MM.1S (cell line): ENCODE data around the gene USP10.

ENCODE experiments used
- DNase-seq: peaks from one replicate; pipeline ENCODE4 v3.0.0-alpha.2; 2015
- H2AFZ ChIP-seq: fragments of 300-600 bp; sonication (generic); 2 replicates; pipeline ENCODE4 v1.6.0; 2016; ENCODE audit warnings: antibody characterized with exemption, low read length
- H3F3A ChIP-seq: fragments of 300-600 bp; sonication (generic); 2 replicates; pipeline ENCODE4 v1.6.1; 2016; ENCODE audit warnings: mild to moderate bottlenecking, antibody characterized with exemption, low read length, moderate library complexity, mixed read lengths; ENCODE audit not compliant: insufficient read depth
- H3K27ac ChIP-seq: fragments of 300-600 bp; sonication (generic); 2 replicates; pipeline ENCODE4 v1.5.1; 2016; ENCODE audit warnings: mild to moderate bottlenecking, low read length
- H3K27me3 ChIP-seq: fragments of 300-600 bp; sonication (generic); replicated peaks from 2 replicates; pipeline ENCODE4 v1.6.0; 2016; ENCODE audit warnings: low read length; ENCODE audit not compliant: insufficient read depth
- H3K36me3 ChIP-seq: fragments of 300-600 bp; sonication (generic); replicated peaks from 2 replicates; pipeline ENCODE4 v1.6.1; 2016; ENCODE audit warnings: mild to moderate bottlenecking, low read length, mixed read lengths; ENCODE audit not compliant: insufficient read depth
- H3K4me1 ChIP-seq: fragments of 300-600 bp; sonication (generic); 2 replicates; pipeline ENCODE4 v1.6.1; 2016; ENCODE audit warnings: low read length, mixed read lengths
- H3K4me2 ChIP-seq: fragments of 300-600 bp; sonication (generic); 2 replicates; pipeline ENCODE4 v1.6.0; 2016; ENCODE audit warnings: low read depth, low read length
- H3K4me3 ChIP-seq: fragments of 300-600 bp; sonication (generic); 2 replicates; pipeline ENCODE4 v1.5.1; 2016; ENCODE audit warnings: low read length, mixed read lengths
- H3K79me2 ChIP-seq: fragments of 300-600 bp; sonication (generic); 2 replicates; pipeline ENCODE4 v1.6.1; 2016; ENCODE audit warnings: mixed run types, low read length, mixed read lengths
- H3K9ac ChIP-seq: fragments of 300-600 bp; sonication (generic); 2 replicates; pipeline ENCODE4 v1.6.1; 2016; ENCODE audit warnings: low read length, mixed read lengths
- H3K9me2 ChIP-seq: fragments of 300-600 bp; sonication (generic); replicated peaks from 2 replicates; pipeline ENCODE4 v1.6.1; 2016; ENCODE audit warnings: mild to moderate bottlenecking, low read length, mixed read lengths; ENCODE audit not compliant: insufficient read depth
- H3K9me3 ChIP-seq: fragments of 300-600 bp; sonication (generic); replicated peaks from 2 replicates; pipeline ENCODE4 v1.6.1; 2016; ENCODE audit warnings: mild to moderate bottlenecking, low read length, mixed read lengths; ENCODE audit not compliant: insufficient read depth
- H4K20me1 ChIP-seq: fragments of 300-600 bp; sonication (generic); 2 replicates; pipeline ENCODE4 v1.6.1; 2016; ENCODE audit warnings: mild to moderate bottlenecking, low read length, moderate library complexity, mixed read lengths; ENCODE audit not compliant: insufficient read depth
- EZH2 ChIP-seq: fragments of 300-600 bp; sonication (generic); optimal IDR thresholded peaks from 2 replicates; pipeline ENCODE3; 2017; ENCODE audit warnings: low read depth, mild to moderate bottlenecking, antibody characterized with exemption, low read length, mixed read lengths
- EZH2phosphoT487 ChIP-seq: fragments of 300-600 bp; sonication (generic); IDR thresholded peaks from 2 replicates; pipeline ENCODE4 v1.6.1; 2018; ENCODE audit warnings: antibody characterized with exemption, low read length
- TF ChIP-seq, protein P1 (sequence below): fragments of 300-600 bp; sonication (generic); IDR thresholded peaks from 2 replicates; pipeline ENCODE4 v1.5.1; 2016; ENCODE audit warnings: antibody characterized with exemption, low read length, mixed read lengths

The USP10 gene

DNA sequence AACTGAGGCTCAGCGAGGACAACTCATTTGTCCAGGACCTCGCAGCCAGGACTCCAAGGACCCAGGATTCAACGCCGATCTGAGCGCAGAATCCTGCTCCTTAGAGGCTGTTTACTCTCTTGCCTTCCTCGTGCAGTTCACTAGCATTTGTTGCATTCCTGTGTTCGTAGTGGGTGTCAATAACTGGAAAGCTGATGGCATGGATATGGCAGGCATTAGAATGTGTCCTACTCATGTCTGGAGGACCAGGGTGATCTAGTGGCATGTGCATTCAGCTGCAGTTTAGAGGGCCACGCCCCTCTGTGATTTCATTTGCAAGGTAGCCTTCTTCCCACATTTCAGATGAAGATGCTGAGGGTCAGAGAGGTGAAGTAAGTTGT lies 120.5 kb downstream of the USP10 start:
- no peak for DNase-seq
- no peak overlapping the region for H3K27ac ChIP-seq
- no peak overlapping the region for H3K9ac ChIP-seq

GRCh38 chr16:84820771-84821170 lies 121.0 kb downstream of the USP10 start:
- Histone ChIP-seq H3K27me3 (peaks cover 43% of the 10 kb centered on the region), H3K79me2 (no peaks in the 10 kb centered on the region), H3K4me2 (no peak overlapping the region), H4K20me1 (no peaks in the 10 kb centered on the region), H3K4me3 (no peak overlapping the region), H3K36me3 (no peaks in the 10 kb centered on the region), H3K9ac (no peak overlapping the region), H3K27ac (no peak overlapping the region), H2AFZ (no peak overlapping the region), H3K9me3 (no peaks in the 10 kb centered on the region), H3F3A (no peaks in the 10 kb centered on the region), H3K4me1 (no peaks in the 10 kb centered on the region), H3K9me2 (no peaks in the 10 kb centered on the region)
- DNase-seq = no peak
- no peak for TF ChIP-seq EZH2
- TF ChIP-seq, protein P1, sequence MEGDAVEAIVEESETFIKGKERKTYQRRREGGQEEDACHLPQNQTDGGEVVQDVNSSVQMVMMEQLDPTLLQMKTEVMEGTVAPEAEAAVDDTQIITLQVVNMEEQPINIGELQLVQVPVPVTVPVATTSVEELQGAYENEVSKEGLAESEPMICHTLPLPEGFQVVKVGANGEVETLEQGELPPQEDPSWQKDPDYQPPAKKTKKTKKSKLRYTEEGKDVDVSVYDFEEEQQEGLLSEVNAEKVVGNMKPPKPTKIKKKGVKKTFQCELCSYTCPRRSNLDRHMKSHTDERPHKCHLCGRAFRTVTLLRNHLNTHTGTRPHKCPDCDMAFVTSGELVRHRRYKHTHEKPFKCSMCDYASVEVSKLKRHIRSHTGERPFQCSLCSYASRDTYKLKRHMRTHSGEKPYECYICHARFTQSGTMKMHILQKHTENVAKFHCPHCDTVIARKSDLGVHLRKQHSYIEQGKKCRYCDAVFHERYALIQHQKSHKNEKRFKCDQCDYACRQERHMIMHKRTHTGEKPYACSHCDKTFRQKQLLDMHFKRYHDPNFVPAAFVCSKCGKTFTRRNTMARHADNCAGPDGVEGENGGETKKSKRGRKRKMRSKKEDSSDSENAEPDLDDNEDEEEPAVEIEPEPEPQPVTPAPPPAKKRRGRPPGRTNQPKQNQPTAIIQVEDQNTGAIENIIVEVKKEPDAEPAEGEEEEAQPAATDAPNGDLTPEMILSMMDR = no peak
- TF ChIP-seq EZH2phosphoT487 = no peak

More for the DNA sequence above, 120.5 kb downstream of the USP10 start:
- Histone ChIP-seq H2AFZ (no peak overlapping the region), H3K9me3 (no peaks in the 10 kb centered on the region), H3K4me3 (no peak overlapping the region), H3K4me2 (peak overlapping the region; percentile 43; the same call in 1 of the 2 replicates), H3K36me3 (no peaks in the 10 kb centered on the region), H3F3A (no peaks in the 10 kb centered on the region), H3K4me1 (no peaks in the 10 kb centered on the region), H3K79me2 (no peaks in the 10 kb centered on the region), H3K27me3 (peaks cover 46% of the 10 kb centered on the region), H4K20me1 (no peaks in the 10 kb centered on the region), H3K9me2 (no peaks in the 10 kb centered on the region)
- TF ChIP-seq EZH2 (no peak), EZH2phosphoT487 (no peak)
- TF ChIP-seq, protein P1 = no peak

DNA sequence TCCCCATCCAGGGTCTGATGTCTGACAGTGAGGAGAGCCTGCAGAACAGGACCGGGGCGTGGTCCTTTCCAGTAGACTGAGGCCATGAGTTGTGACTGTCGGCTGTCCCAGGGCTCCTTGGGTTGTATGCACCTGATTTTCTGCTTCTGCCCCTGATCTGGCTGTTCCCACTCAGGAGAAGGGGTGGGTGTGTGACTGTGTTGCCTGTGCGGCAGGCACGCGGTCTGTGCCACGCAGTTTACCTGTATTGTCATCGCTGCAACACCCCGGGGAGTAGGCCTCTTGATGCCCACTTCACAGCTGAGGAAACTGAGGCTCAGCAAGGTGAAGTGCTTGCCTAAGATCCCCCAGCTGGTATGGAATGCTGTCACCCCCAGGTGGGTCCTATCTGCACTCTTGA lies 121.4 kb downstream of the USP10 start:
- Histone ChIP-seq H3K27me3 (peaks cover 46% of the 10 kb centered on the region), H3K4me1 (no peaks in the 10 kb centered on the region), H3K9me3 (no peaks in the 10 kb centered on the region), H3K79me2 (no peaks in the 10 kb centered on the region), H3K9ac (no peak overlapping the region), H2AFZ (no peak overlapping the region), H3K4me2 (no peak overlapping the region), H3F3A (no peaks in the 10 kb centered on the region), H3K27ac (no peak overlapping the region), H3K4me3 (no peak overlapping the region), H3K36me3 (no peaks in the 10 kb centered on the region), H3K9me2 (no peaks in the 10 kb centered on the region), H4K20me1 (no peaks in the 10 kb centered on the region)
- no peak for TF ChIP-seq EZH2
- DNase-seq = no peak

GRCh38 chr16:84821728-84822689 lies 122.2 kb downstream of the USP10 start:
- Histone ChIP-seq H3K79me2 (no peaks in the 10 kb centered on the region), H3K9ac (no peak overlapping the region), H4K20me1 (no peaks in the 10 kb centered on the region), H3K27ac (no peak overlapping the region), H3K9me3 (no peaks in the 10 kb centered on the region), H3K36me3 (no peaks in the 10 kb centered on the region), H3K4me2 (no peak overlapping the region), H3F3A (no peaks in the 10 kb centered on the region), H3K27me3 (peaks cover 54% of the 10 kb centered on the region), H3K4me3 (no peak overlapping the region), H2AFZ (no peak overlapping the region), H3K4me1 (no peaks in the 10 kb centered on the region), H3K9me2 (no peaks in the 10 kb centered on the region)
- TF ChIP-seq EZH2phosphoT487 = no peak
- no peak for TF ChIP-seq EZH2
- TF ChIP-seq, protein P1 = no peak
- no peak for DNase-seq
